ENCODE data around the gene WNT11. TPM values are rescaled to one million over a fixed set of nuclear protein-coding genes. Genes with fewer than 3 reads are reported as not detected.

Gene WNT11
- total RNA-seq, 1 donor from 2014 or later: not detected

DNA sequence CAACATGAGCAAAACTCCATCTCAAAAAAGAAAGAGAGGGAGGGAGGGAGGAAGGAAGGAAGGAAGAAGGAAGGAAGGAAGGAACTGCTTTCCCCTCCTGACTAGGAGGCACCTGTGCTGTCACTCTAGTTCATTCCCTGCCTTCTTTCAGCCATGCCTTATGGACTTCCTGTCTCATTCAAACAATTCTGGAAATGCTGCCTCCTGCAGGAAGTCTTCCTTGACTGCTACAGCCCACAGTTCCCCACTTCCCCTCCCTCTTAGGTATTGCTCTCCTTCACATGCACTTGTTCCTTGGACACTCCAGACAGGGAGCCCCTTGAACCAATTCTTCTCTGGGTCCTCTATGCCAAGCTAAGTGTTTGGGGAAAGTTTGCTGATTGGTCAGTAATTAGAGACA lies 31.6 kb upstream of the WNT11 start:
- FAIRE-seq: no peak
- Histone ChIP-seq H3K4me3 (ENCODE audit: low read depth, low read length) (no peak overlapping the region), H3K27me3 (ENCODE audit: control insufficient read depth, insufficient read depth, low read length) (peaks cover 3% of the 10 kb centered on the region), H3K36me3 (ENCODE audit: control insufficient read depth, insufficient read depth, low read length) (no peaks in the 10 kb centered on the region)
- no peak for DNase-seq (ENCODE audit: low read depth)
- TF ChIP-seq, protein P1, sequence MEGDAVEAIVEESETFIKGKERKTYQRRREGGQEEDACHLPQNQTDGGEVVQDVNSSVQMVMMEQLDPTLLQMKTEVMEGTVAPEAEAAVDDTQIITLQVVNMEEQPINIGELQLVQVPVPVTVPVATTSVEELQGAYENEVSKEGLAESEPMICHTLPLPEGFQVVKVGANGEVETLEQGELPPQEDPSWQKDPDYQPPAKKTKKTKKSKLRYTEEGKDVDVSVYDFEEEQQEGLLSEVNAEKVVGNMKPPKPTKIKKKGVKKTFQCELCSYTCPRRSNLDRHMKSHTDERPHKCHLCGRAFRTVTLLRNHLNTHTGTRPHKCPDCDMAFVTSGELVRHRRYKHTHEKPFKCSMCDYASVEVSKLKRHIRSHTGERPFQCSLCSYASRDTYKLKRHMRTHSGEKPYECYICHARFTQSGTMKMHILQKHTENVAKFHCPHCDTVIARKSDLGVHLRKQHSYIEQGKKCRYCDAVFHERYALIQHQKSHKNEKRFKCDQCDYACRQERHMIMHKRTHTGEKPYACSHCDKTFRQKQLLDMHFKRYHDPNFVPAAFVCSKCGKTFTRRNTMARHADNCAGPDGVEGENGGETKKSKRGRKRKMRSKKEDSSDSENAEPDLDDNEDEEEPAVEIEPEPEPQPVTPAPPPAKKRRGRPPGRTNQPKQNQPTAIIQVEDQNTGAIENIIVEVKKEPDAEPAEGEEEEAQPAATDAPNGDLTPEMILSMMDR (IDR thresholded peaks at IDR 0.05; ENCODE audit: insufficient read depth, low read length, severe bottlenecking): no peak

DNA sequence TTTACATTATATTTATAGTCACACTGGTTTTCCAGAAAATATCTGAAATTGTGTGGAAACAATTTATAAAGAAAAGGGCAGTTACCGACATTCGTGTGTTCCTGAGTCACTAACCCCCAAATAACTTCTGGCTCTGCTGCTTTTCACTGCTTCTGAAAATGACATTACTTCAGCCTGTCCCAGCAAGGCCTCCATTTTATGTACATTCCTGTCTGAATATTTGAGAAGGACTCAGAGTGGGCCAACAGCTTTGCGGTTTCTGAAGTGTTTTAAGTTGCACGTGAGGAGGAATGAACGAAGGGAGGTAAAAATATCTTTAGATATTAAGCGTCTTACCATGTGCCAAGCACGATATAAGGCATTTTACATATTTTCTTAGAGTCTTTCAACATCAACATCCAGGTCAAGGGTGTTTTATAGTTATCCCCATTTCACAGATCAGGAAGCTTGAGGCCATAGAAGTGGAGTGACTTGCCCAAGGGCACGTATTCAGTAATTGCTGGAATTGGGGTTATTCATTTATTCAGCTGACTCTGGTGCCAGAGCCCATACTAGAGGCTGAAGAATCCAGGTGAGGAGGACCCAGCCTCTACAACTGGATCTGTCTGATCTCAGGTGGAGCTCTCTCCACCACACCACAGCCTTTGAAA lies 30.8 kb upstream of the WNT11 start:
- Histone ChIP-seq H3K4me3 (ENCODE audit: low read depth, low read length) (no peak overlapping the region), H3K36me3 (ENCODE audit: control insufficient read depth, insufficient read depth, low read length) (no peaks in the 10 kb centered on the region), H3K27me3 (ENCODE audit: control insufficient read depth, insufficient read depth, low read length) (no peaks in the 10 kb centered on the region)
- DNase-seq (ENCODE audit: low read depth) (no peak), FAIRE-seq (no peak)
- TF ChIP-seq, protein P1 (IDR thresholded peaks at IDR 0.05; ENCODE audit: insufficient read depth, low read length, severe bottlenecking): no peak

DNA sequence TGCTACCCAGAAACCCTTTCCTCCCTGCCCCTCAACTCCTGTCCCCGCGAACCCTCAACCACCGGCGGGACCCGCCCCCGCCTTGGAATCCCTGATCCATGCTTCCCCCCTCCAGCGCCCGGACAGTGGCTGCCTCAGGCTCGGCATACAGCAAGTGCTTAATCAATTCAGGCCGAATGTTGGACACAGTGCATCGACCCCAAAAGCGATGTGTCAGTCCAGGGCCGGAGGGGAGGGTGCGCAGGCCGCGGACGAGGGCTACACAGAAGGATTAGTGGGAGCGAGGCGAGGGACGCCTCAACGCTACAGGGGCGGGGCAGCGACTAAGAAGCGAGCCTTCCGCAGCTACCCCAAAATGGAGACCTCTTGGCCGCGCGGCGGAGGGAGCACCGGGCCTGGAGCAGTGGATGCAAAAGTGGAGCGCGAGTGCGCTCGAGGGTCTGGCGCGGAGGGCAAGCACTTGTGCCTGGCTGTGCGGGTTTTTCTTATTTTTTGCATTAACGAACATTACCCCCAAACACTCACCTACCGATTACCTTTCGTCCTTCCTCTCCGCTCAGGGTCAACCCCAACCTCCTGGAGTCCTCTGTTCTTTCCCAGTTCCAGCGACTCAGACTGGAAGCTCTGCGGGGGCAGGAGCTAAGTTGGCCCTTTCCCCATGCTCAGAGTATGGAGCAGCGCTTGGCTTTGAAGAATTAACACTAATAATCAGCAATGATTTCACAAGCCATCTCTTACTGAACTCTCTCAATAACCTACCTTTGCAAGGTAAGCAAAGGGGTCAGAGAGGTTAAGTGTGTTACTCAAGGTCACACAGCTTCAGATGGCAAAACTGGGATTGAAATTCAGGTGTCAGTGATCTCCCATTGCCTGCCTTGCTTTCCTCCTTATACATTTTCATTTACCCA lies 30.0 kb upstream of the WNT11 start:
- H3K27me3 ChIP-seq (ENCODE audit: control insufficient read depth, insufficient read depth, low read length): peaks cover 2% of the 10 kb centered on the region
- TF ChIP-seq, protein P1 (IDR thresholded peaks at IDR 0.05; ENCODE audit: insufficient read depth, low read length, severe bottlenecking): no peak
- peak overlapping the region; percentile 67 for H3K4me3 ChIP-seq (ENCODE audit: low read depth, low read length)
- DNase-seq (ENCODE audit: low read depth) (peak; percentile 39), FAIRE-seq (no peak)
- H3K36me3 ChIP-seq (ENCODE audit: control insufficient read depth, insufficient read depth, low read length): no peaks in the 10 kb centered on the region

DNA sequence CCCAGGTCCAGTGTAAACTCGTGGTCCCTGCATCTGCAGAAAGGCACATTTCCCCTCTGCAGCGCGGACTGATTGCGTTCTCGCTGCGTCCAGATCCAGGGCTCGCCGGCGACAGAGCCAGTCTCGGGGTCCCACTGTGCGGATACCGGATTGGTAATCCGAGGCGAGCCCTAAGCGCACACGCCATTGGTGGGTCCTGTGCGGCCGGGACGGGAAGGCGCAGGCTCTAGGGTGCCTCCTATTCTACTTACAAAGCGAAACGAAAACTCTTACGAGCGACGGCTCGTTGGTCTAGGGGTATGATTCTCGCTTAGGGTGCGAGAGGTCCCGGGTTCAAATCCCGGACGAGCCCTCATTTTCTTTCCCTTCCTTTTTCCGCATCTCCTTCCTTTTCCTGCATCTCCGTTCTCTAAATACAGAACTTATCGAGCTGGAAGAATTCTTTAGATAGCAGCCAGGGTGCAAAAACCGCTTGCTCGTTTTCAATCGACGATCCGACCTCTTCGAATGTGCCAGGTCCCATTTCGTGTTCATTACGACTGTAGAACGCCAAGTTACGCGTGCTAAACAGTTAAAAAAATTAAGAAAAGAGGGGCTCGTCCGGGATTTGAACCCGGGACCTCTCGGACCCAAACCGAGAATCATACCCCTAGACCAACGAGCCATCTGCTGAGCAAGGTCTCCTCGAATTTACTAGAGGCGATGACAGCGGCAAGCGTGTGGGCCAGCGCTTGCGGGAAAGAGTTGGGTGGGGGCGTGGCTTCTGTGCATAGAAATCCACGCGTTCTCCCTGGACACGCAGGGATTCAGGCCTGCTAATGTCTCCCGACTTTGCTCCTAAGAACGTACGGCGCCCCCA lies 29.2 kb upstream of the WNT11 start:
- peaks cover 6% of the 10 kb centered on the region for H3K27me3 ChIP-seq (ENCODE audit: control insufficient read depth, insufficient read depth, low read length)
- H3K4me3 ChIP-seq (ENCODE audit: low read depth, low read length): peak overlapping the region; percentile 67
- TF ChIP-seq, protein P1 (IDR thresholded peaks at IDR 0.05; ENCODE audit: insufficient read depth, low read length, severe bottlenecking): no peak
- no peak for FAIRE-seq
- H3K36me3 ChIP-seq (ENCODE audit: control insufficient read depth, insufficient read depth, low read length): no peaks in the 10 kb centered on the region
- DNase-seq (ENCODE audit: low read depth): peak; percentile 73

DNA sequence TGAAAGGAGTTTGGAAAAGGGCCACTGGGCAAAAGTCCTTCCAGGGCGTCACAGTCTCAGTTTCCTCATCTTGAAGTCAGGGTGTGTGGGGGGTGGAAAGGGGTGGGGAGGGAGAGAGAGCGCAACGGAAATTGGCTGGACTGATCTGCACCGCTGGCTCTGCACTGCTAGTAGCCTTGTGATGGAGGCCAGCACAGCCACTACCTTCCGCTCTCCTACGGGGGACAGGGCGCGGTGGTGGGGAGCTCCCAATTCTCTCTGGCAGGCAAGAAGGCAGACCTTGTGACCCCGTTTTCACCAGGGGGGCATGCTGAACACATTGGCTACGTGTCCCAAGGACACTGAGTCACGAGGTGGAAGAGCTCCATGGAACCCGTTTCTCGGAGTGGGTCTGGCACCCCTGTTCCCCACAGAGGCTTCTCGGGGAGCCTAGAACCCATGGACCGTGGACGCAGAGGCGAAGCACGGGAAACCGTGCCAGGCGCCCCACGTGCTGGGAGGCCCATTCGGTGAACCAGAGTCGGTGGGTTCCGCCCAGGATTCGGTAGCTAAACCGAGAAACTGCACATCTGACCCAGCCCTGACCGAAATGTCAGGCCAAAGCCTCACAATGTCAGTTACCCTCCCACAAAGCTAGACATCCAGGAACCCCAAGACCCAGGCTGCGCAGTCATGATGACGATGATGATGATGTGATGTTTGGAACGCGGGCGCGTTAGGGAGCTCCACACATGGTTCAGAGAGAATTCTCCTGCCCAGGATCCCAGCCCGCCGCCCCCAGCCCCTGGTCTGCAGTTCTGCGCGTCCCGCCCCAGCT lies 28.3 kb upstream of the WNT11 start:
- FAIRE-seq (no peak), DNase-seq (ENCODE audit: low read depth) (peak; percentile 28)
- Histone ChIP-seq H3K36me3 (ENCODE audit: control insufficient read depth, insufficient read depth, low read length) (no peaks in the 10 kb centered on the region), H3K27me3 (ENCODE audit: control insufficient read depth, insufficient read depth, low read length) (peaks cover 6% of the 10 kb centered on the region), H3K4me3 (ENCODE audit: low read depth, low read length) (peak overlapping the region; percentile 67)
- TF ChIP-seq, protein P1 (IDR thresholded peaks at IDR 0.05; ENCODE audit: insufficient read depth, low read length, severe bottlenecking): no peak
